ENCODE results near the gene CUEDC1. TPM values are rescaled to one million over a fixed set of nuclear protein-coding genes. Genes with fewer than 3 reads are reported as not detected.

CUEDC1 gene
- polyA plus RNA-seq, 4 donors: 1.6 to 14.9 (median 6.1) TPM

- H3K27me3 ChIP-seq (ENCODE audit: control insufficient read depth in 3 of 3, insufficient read depth in 3 of 3, low read length in 3 of 3): no peaks in the 10 kb centered on the region
- no peak overlapping the region for H3K4me3 ChIP-seq (ENCODE audit: low read depth in 1 of 3, low read length in 3 of 3)
- no peak for DNase-seq
- no peak overlapping the region for H3K27ac ChIP-seq (ENCODE audit: low read depth in 1 of 3, low read length in 2 of 3)
- WGBS, 3 donors: 68 to 92% (median 85%) methylated on average over 7 of the region's 7 CpGs
- no peak for FAIRE-seq
- H3K9me3 ChIP-seq (ENCODE audit: control insufficient read depth in 2 of 2, insufficient read depth in 1 of 2, low read depth in 1 of 2, low read length in 1 of 2): no peaks in the 10 kb centered on the region
- H3K4me1 ChIP-seq (ENCODE audit: control insufficient read depth in 3 of 3, insufficient read depth in 2 of 3, low read depth in 1 of 3, low read length in 2 of 3): peaks cover 0 to 6% (median 0%) of the 10 kb centered on the region in 3 donors
- no peaks in the 10 kb centered on the region for H3K36me3 ChIP-seq (ENCODE audit: control insufficient read depth in 3 of 3, insufficient read depth in 2 of 3, low read depth in 1 of 3, low read length in 3 of 3)
Observed at GRCh38 chr17:57830880-57831279, 124.3 kb downstream of the CUEDC1 start.

GRCh38 chr17:57823469-57824401, 131.5 kb downstream of the CUEDC1 start:
- H3K4me3 ChIP-seq (ENCODE audit: low read depth in 1 of 3, low read length in 3 of 3): no peak overlapping the region
- peaks cover 0 to 7% (median 0%) of the 10 kb centered on the region in 3 donors for H3K27me3 ChIP-seq (ENCODE audit: control insufficient read depth in 3 of 3, insufficient read depth in 3 of 3, low read length in 3 of 3)
- H3K9me3 ChIP-seq (ENCODE audit: control insufficient read depth in 2 of 2, insufficient read depth in 1 of 2, low read depth in 1 of 2, low read length in 1 of 2): no peaks in the 10 kb centered on the region
- no peaks in the 10 kb centered on the region for H3K4me1 ChIP-seq (ENCODE audit: control insufficient read depth in 3 of 3, insufficient read depth in 2 of 3, low read depth in 1 of 3, low read length in 2 of 3)
- DNase-seq: no peak
- H3K27ac ChIP-seq (ENCODE audit: low read depth in 1 of 3, low read length in 2 of 3): no peak overlapping the region
- WGBS, 3 donors: 82 to 88% (median 87%) methylated on average over 15 of the region's 15 CpGs
- no peak for FAIRE-seq
- H3K36me3 ChIP-seq (ENCODE audit: control insufficient read depth in 3 of 3, insufficient read depth in 2 of 3, low read depth in 1 of 3, low read length in 3 of 3): no peaks in the 10 kb centered on the region

- no peak for DNase-seq
- FAIRE-seq: no peak
- Histone ChIP-seq H3K27me3 (ENCODE audit: control insufficient read depth in 3 of 3, insufficient read depth in 3 of 3, low read length in 3 of 3) (peaks cover 0 to 11% (median 2%) of the 10 kb centered on the region in 3 donors), H3K27ac (ENCODE audit: low read depth in 1 of 3, low read length in 2 of 3) (no peak overlapping the region), H3K4me1 (ENCODE audit: control insufficient read depth in 3 of 3, insufficient read depth in 2 of 3, low read depth in 1 of 3, low read length in 2 of 3) (no peaks in the 10 kb centered on the region), H3K9me3 (ENCODE audit: control insufficient read depth in 2 of 2, insufficient read depth in 1 of 2, low read depth in 1 of 2, low read length in 1 of 2) (no peaks in the 10 kb centered on the region), H3K36me3 (ENCODE audit: control insufficient read depth in 3 of 3, insufficient read depth in 2 of 3, low read depth in 1 of 3, low read length in 3 of 3) (no peaks in the 10 kb centered on the region), H3K4me3 (ENCODE audit: low read depth in 1 of 3, low read length in 3 of 3) (no peak overlapping the region)
- 70 to 89% (median 85%) methylated on average over 5 of the region's 5 CpGs for WGBS, 3 donors
Observed at GRCh38 chr17:57819867-57820266, 135.3 kb downstream of the CUEDC1 start.

GRCh38 chr17:57819285-57819684, 135.9 kb downstream of the CUEDC1 start:
- Histone ChIP-seq H3K4me1 (ENCODE audit: control insufficient read depth in 3 of 3, insufficient read depth in 2 of 3, low read depth in 1 of 3, low read length in 2 of 3) (no peaks in the 10 kb centered on the region), H3K36me3 (ENCODE audit: control insufficient read depth in 3 of 3, insufficient read depth in 2 of 3, low read depth in 1 of 3, low read length in 3 of 3) (no peaks in the 10 kb centered on the region), H3K9me3 (ENCODE audit: control insufficient read depth in 2 of 2, insufficient read depth in 1 of 2, low read depth in 1 of 2, low read length in 1 of 2) (no peaks in the 10 kb centered on the region), H3K4me3 (ENCODE audit: low read depth in 1 of 3, low read length in 3 of 3) (no peak overlapping the region), H3K27ac (ENCODE audit: low read depth in 1 of 3, low read length in 2 of 3) (no peak overlapping the region), H3K27me3 (ENCODE audit: control insufficient read depth in 3 of 3, insufficient read depth in 3 of 3, low read length in 3 of 3) (peaks cover 0 to 11% (median 2%) of the 10 kb centered on the region in 3 donors)
- no peak for FAIRE-seq
- DNase-seq: no peak
- 78 to 87% (median 84%) methylated on average over 2 of the region's 2 CpGs for WGBS, 3 donors

GRCh38 chr17:57818066-57818465, 137.1 kb downstream of the CUEDC1 start:
- FAIRE-seq: no peak
- Histone ChIP-seq H3K9me3 (ENCODE audit: control insufficient read depth in 2 of 2, insufficient read depth in 1 of 2, low read depth in 1 of 2, low read length in 1 of 2) (no peaks in the 10 kb centered on the region), H3K36me3 (ENCODE audit: control insufficient read depth in 3 of 3, insufficient read depth in 2 of 3, low read depth in 1 of 3, low read length in 3 of 3) (no peaks in the 10 kb centered on the region), H3K4me3 (ENCODE audit: low read depth in 1 of 3, low read length in 3 of 3) (no peak overlapping the region), H3K27me3 (ENCODE audit: control insufficient read depth in 3 of 3, insufficient read depth in 3 of 3, low read length in 3 of 3) (peaks cover 0 to 11% (median 2%) of the 10 kb centered on the region in 3 donors), H3K27ac (ENCODE audit: low read depth in 1 of 3, low read length in 2 of 3) (no peak overlapping the region), H3K4me1 (ENCODE audit: control insufficient read depth in 3 of 3, insufficient read depth in 2 of 3, low read depth in 1 of 3, low read length in 2 of 3) (no peaks in the 10 kb centered on the region)
- DNase-seq: no peak
- WGBS, 3 donors: 79 to 80% (median 80%) methylated on average over 9 of the region's 9 CpGs

GRCh38 chr17:57817299-57817698, 137.9 kb downstream of the CUEDC1 start:
- DNase-seq (no peak), FAIRE-seq (no peak)
- Histone ChIP-seq H3K4me1 (ENCODE audit: control insufficient read depth in 3 of 3, insufficient read depth in 2 of 3, low read depth in 1 of 3, low read length in 2 of 3) (no peaks in the 10 kb centered on the region), H3K27ac (ENCODE audit: low read depth in 1 of 3, low read length in 2 of 3) (no peak overlapping the region), H3K4me3 (ENCODE audit: low read depth in 1 of 3, low read length in 3 of 3) (no peak overlapping the region), H3K27me3 (ENCODE audit: control insufficient read depth in 3 of 3, insufficient read depth in 3 of 3, low read length in 3 of 3) (peaks cover 0 to 11% (median 2%) of the 10 kb centered on the region in 3 donors), H3K36me3 (ENCODE audit: control insufficient read depth in 3 of 3, insufficient read depth in 2 of 3, low read depth in 1 of 3, low read length in 3 of 3) (no peaks in the 10 kb centered on the region), H3K9me3 (ENCODE audit: control insufficient read depth in 2 of 2, insufficient read depth in 1 of 2, low read depth in 1 of 2, low read length in 1 of 2) (no peaks in the 10 kb centered on the region)
- WGBS, 3 donors: 83 to 89% (median 88%) methylated on average over 4 of the region's 4 CpGs

GRCh38 chr17:57814421-57814820, 140.8 kb downstream of the CUEDC1 start:
- Histone ChIP-seq H3K4me3 (ENCODE audit: low read depth in 1 of 3, low read length in 3 of 3) (no peak overlapping the region), H3K9me3 (ENCODE audit: control insufficient read depth in 2 of 2, insufficient read depth in 1 of 2, low read depth in 1 of 2, low read length in 1 of 2) (no peaks in the 10 kb centered on the region), H3K36me3 (ENCODE audit: control insufficient read depth in 3 of 3, insufficient read depth in 2 of 3, low read depth in 1 of 3, low read length in 3 of 3) (no peaks in the 10 kb centered on the region), H3K27me3 (ENCODE audit: control insufficient read depth in 3 of 3, insufficient read depth in 3 of 3, low read length in 3 of 3) (peaks cover 0 to 15% (median 2%) of the 10 kb centered on the region in 3 donors), H3K27ac (ENCODE audit: low read depth in 1 of 3, low read length in 2 of 3) (no peak overlapping the region), H3K4me1 (ENCODE audit: control insufficient read depth in 3 of 3, insufficient read depth in 2 of 3, low read depth in 1 of 3, low read length in 2 of 3) (peaks cover 0 to 7% (median 0%) of the 10 kb centered on the region in 3 donors)
- no peak for DNase-seq
- FAIRE-seq: no peak
- WGBS, 3 donors: 82 to 87% (median 87%) methylated on average over 1 of the region's 1 CpG

GRCh38 chr17:57811638-57812280, 143.5 kb downstream of the CUEDC1 start:
- Histone ChIP-seq H3K4me1 (ENCODE audit: control insufficient read depth in 3 of 3, insufficient read depth in 2 of 3, low read depth in 1 of 3, low read length in 2 of 3) (peaks cover 0 to 7% (median 0%) of the 10 kb centered on the region in 3 donors), H3K36me3 (ENCODE audit: control insufficient read depth in 3 of 3, insufficient read depth in 2 of 3, low read depth in 1 of 3, low read length in 3 of 3) (no peaks in the 10 kb centered on the region), H3K27me3 (ENCODE audit: control insufficient read depth in 3 of 3, insufficient read depth in 3 of 3, low read length in 3 of 3) (peaks cover 0 to 6% (median 0%) of the 10 kb centered on the region in 3 donors), H3K27ac (ENCODE audit: low read depth in 1 of 3, low read length in 2 of 3) (no peak overlapping the region), H3K9me3 (ENCODE audit: control insufficient read depth in 2 of 2, insufficient read depth in 1 of 2, low read depth in 1 of 2, low read length in 1 of 2) (no peaks in the 10 kb centered on the region), H3K4me3 (ENCODE audit: low read depth in 1 of 3, low read length in 3 of 3) (no peak overlapping the region)
- WGBS, 3 donors: 61 to 66% (median 65%) methylated on average over 8 of the region's 8 CpGs
- DNase-seq: no peak
- no peak for FAIRE-seq
